ENCODE results near the gene HOXC10. TPM values are rescaled to one million over a fixed set of nuclear protein-coding genes. Genes with fewer than 3 reads are reported as not detected.

Gene HOXC10
- total and polyA plus RNA-seq, 2 donors (not counting 3 experiments of a cell fraction or from before 2014, with no cell fraction given), result 0.18 TPM; not detected in 1

DNA sequence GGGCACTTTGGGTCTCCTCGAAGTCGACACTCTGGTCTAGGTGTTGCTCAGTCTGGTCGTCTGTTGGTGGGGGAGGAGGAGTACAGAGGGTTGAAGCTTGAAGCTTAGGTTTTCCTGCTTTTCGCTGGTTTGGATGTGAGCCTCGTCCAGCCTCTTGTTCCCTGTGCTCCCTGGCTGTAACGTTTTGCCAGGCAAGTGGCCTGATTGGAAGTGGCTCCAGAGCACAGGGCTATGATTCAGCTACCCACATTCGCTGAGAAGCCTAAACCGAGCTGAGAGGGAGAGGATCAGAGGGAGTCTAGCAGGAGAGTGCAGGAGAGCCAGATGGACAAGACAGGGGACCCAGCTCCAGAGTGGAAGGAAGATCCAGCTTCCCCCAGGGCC is 6.1 kb downstream of the HOXC10 start:
- Histone ChIP-seq H3K27ac (ENCODE audit: insufficient read depth, low read depth, low read length) (no peak overlapping the region), H3K4me1 (ENCODE audit: control insufficient read depth, extremely low read depth, insufficient read depth, low read length) (no peaks in the 10 kb centered on the region), H3K4me3 (replicated peaks in 1 of 3; ENCODE audit: insufficient read depth in 1 of 3, low read depth in 1 of 3, low read length in 3 of 3) (no peak overlapping the region), H4K20me1 (replicated peaks; ENCODE audit: control insufficient read depth, extremely low read depth, insufficient read depth, low read length) (no peaks in the 10 kb centered on the region), H2AFZ (ENCODE audit: low read depth, low read length) (no peak overlapping the region), H3K9ac (replicated peaks; ENCODE audit: extremely low read depth, insufficient read depth, low read length) (no peak overlapping the region), H3K9me3 (replicated peaks; ENCODE audit: control insufficient read depth, insufficient read depth, low read length) (no peaks in the 10 kb centered on the region), H3K79me2 (ENCODE audit: control insufficient read depth, insufficient read depth, low read length) (no peaks in the 10 kb centered on the region), H3K27me3 (ENCODE audit: control insufficient read depth in 2 of 2, insufficient read depth in 2 of 2, low read length in 2 of 2) (peaks cover 94 to 98% of the 10 kb centered on the region in 2 experiments), H3K9me1 (replicated peaks; ENCODE audit: control insufficient read depth, extremely low read depth, insufficient read depth, low read length) (no peaks in the 10 kb centered on the region), H3K36me3 (ENCODE audit: control insufficient read depth in 2 of 2, extremely low read depth in 1 of 2, insufficient read depth in 2 of 2, low read length in 2 of 2) (no peaks in the 10 kb centered on the region), H3K4me2 (ENCODE audit: insufficient read depth, low read length) (no peak overlapping the region)
- intact Hi-C loops (cut with micrococcal nuclease), result no loop called here
- TF ChIP-seq POLR2A (IDR thresholded peaks at IDR 0.05; ENCODE audit: low read depth, low read length) (no peak), MAX (IDR thresholded peaks at IDR 0.05; ENCODE audit: insufficient read depth, insufficient read length) (no peak), FOS (IDR thresholded peaks at IDR 0.05; ENCODE audit: borderline replicate concordance, insufficient read depth, low read length) (no peak), GATA2 (IDR thresholded peaks at IDR 0.05; ENCODE audit: insufficient read depth, insufficient read length, low read depth, low read length) (no peak), JUN (IDR thresholded peaks at IDR 0.05; ENCODE audit: borderline replicate concordance, insufficient read depth, insufficient read length, low read depth) (no peak), POLR2AphosphoS5 (IDR thresholded peaks at IDR 0.05; ENCODE audit: insufficient read depth, low read depth, low read length) (no peak), MYC (IDR thresholded peaks at IDR 0.05; ENCODE audit: low read depth, low read length) (no peak), EZH2 (IDR thresholded peaks at IDR 0.05; ENCODE audit: borderline replicate concordance, low read depth, low read length, severe bottlenecking) (no peak)
- TF ChIP-seq, protein P1, sequence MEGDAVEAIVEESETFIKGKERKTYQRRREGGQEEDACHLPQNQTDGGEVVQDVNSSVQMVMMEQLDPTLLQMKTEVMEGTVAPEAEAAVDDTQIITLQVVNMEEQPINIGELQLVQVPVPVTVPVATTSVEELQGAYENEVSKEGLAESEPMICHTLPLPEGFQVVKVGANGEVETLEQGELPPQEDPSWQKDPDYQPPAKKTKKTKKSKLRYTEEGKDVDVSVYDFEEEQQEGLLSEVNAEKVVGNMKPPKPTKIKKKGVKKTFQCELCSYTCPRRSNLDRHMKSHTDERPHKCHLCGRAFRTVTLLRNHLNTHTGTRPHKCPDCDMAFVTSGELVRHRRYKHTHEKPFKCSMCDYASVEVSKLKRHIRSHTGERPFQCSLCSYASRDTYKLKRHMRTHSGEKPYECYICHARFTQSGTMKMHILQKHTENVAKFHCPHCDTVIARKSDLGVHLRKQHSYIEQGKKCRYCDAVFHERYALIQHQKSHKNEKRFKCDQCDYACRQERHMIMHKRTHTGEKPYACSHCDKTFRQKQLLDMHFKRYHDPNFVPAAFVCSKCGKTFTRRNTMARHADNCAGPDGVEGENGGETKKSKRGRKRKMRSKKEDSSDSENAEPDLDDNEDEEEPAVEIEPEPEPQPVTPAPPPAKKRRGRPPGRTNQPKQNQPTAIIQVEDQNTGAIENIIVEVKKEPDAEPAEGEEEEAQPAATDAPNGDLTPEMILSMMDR (IDR thresholded peaks at IDR 0.05; ENCODE audit: extremely low read depth in 1 of 2, insufficient read depth in 1 of 2, low read depth in 1 of 2, low read length in 2 of 2), result no peak
- POLR2A ChIA-PET, result no interaction called here
- BruUV-seq (replicated peaks), result no TSS peak
- no peak for FAIRE-seq
- DNase-seq (ENCODE audit: low read depth, low spot score), result no peak
- dilution Hi-C loops (cut with MboI; ENCODE audit: extremely low pct_ligation_motif_present, low sequenced_read_pairs), result no loop called here
- CTCF ChIA-PET, result interaction anchor here (0.8 to 4.3 kb wide), 13 partner anchors 9 to 234 kb away, joined by 3 to 24 read pairs (median 5); partner anchors contain the start of genes HOXC8 and HOXC9

Measured in endothelial cell of umbilical vein (primary cell).